Measurements from ENCODE around the gene GBX2.

DNA sequence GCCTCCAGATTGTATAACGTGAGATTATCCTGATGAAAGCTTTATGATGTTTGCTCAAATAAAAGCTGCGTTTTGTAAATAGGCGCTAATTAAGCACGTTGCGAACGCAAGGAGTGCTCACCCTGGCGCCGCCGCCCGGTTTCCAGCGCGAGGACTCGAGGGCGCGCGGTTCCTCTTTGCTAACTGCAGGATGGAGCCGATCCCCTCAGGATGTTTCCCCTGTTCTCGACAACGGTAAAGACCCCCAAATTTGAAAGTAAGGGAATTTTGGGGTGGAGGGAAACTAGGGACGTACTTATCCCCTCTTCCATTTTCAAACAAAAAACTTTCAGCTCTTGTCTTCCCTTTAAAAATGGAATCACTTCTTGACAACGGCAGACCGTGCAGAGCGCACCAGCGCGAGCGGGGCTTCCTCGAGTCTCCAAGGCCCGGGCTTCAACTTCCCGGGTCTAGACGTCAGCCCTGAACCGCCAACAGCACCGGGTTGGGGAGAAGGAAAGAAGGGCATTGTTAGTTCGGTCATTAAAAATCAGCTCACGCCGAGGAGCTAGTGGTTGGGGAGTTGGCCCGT is 1.1 kb upstream of the GBX2 start:
- TF ChIP-seq, protein P1, sequence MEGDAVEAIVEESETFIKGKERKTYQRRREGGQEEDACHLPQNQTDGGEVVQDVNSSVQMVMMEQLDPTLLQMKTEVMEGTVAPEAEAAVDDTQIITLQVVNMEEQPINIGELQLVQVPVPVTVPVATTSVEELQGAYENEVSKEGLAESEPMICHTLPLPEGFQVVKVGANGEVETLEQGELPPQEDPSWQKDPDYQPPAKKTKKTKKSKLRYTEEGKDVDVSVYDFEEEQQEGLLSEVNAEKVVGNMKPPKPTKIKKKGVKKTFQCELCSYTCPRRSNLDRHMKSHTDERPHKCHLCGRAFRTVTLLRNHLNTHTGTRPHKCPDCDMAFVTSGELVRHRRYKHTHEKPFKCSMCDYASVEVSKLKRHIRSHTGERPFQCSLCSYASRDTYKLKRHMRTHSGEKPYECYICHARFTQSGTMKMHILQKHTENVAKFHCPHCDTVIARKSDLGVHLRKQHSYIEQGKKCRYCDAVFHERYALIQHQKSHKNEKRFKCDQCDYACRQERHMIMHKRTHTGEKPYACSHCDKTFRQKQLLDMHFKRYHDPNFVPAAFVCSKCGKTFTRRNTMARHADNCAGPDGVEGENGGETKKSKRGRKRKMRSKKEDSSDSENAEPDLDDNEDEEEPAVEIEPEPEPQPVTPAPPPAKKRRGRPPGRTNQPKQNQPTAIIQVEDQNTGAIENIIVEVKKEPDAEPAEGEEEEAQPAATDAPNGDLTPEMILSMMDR (IDR thresholded peaks at IDR 0.05), result no peak
- TF ChIP-seq POLR2A (IDR thresholded peaks at IDR 0.05), result no peak
